Activated CD8-positive, alpha-beta memory T cell treated with anti-CD3 and anti-CD28 coated beads for 4 hours (primary cell): ENCODE measurements around the gene DZIP1.

Experiments
- DNase-seq, 2 donors: peaks; one replicate each; pipeline ENCODE4 v3.0.0-alpha.2; 2020; ENCODE audit warnings: low read depth in 2 of 2

DZIP1 gene

DNA sequence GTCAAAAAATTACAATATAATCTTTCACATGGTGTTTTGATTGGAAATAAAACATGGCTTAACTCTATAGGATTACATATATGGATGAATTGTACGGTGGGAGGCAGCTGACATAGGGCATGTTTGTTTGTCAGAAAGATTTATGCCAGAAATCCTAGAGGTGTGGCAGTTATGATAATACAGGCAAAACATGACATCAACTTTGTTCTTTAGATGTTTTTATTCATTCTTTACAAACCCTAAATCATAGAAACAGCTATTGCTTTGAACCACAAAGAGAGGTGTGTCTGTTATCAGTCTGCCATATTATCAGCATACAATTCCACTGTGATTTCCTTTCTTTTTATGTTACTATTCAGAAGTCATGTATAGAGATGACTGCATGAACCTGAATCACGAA lies 100.2 kb downstream of the DZIP1 start:
- no peak for DNase-seq

DNA sequence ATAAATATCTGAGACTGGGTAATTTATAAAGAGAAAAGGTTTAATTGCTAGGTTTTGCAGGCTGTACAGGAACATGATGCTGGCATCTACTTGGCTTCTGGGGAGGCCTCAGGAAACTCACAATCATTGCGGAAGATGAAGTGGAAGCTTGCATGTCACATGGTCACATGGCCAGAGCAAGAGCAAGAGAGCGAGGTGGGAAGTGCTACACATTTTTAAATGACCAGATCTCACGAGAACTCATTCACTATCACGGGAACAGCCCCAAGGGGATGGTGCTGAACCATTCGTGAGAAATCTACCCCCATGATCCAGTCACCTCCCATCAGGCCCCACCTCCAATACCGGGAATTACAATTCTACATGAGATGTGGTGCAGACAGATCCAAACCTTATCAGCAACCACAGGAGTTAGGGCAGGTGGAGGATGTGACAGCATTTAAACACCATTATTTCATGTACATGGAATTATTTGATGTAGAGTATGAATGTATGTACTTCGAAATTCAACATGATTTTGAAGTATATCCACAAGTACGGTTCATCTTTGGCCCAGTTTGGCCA lies 102.5 kb downstream of the DZIP1 start:
- no peak for DNase-seq

DNA sequence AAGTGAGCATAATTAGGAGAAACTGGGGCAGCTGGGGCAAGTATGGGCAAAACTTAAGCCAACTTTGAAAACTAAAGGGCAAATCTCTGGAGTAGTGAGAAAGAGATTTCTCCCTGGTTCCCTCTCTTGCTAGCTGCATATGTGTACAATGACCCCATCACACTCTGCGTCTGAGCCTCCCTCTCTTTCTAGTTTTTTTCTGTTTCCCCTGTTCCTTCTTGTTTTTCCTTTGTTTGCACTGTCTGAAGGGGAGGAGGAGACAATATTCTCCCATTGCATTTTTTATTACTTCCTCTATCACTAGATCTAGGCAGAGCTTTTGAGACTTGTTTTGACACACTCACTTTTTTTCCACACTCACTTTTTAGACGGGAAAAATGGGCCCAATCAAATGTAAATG lies 103.2 kb downstream of the DZIP1 start:
- DNase-seq, result no peak

DNA sequence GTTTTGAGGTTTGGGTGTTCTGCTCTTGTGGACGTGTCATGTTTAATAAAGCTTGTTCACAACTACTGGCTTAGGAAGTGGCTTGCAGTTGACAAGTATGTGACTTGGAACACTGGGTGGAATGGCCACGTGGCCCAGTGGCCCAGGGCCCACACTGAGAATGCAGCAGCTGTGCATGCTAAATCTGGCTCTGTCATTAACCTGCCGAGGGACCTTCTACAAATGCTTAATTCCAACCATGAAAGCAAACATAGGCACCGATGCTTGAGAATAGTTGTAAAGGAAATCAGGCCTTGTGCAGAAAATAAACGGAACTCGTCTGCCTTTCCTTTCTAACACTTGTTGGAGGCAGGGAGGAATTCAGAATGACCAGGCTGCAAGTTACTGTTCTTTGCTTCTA lies 103.6 kb downstream of the DZIP1 start:
- no peak for DNase-seq

DNA sequence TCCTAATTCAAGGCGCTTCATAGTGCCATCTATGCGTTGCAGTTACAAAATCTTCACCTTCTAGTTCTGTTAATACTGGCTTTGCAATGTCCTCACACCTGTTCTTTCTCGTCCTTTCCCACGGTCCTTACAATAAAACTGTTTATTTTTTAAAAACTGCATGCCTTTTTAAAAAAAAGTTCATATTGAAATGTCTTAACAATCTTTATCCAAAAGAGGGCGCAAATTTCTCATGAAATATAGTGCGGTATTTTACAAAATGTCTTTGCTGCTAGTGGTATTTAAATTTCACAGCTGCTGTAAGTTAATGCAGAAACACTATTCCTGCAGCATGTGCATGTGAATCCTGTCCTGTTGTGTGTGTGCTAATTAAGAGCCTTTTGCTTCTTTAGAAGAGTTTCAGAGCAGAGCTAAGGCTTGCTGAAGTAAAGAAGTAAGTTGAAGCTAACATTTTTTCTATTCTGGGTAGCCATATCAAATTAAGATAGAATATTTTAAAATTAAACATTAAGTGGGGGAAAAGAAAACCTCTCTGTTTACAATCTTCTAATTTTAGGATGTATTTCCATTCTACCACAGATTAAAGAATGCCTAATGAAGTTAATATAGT lies 107.8 kb downstream of the DZIP1 start:
- DNase-seq, result no peak

DNA sequence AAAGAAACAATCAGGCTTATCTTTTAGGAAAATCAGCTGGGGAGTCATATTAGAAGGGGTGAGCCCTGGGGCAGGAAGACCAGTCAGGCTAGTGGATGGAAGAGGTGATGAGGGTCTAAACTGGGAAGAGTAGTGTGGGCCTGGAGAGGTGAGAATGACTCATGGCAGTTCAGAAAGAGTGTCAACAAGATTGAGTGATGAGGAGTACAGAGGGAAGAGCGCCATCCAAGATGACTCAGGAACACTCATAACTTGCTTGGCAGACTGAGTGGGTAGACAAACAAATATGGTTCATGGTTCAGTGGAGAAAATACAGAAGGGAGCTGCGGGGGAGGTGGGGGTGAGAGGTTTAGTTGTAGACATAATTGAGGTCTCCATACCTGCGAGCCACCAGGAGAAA lies 109.3 kb downstream of the DZIP1 start:
- DNase-seq, result no peak

DNA sequence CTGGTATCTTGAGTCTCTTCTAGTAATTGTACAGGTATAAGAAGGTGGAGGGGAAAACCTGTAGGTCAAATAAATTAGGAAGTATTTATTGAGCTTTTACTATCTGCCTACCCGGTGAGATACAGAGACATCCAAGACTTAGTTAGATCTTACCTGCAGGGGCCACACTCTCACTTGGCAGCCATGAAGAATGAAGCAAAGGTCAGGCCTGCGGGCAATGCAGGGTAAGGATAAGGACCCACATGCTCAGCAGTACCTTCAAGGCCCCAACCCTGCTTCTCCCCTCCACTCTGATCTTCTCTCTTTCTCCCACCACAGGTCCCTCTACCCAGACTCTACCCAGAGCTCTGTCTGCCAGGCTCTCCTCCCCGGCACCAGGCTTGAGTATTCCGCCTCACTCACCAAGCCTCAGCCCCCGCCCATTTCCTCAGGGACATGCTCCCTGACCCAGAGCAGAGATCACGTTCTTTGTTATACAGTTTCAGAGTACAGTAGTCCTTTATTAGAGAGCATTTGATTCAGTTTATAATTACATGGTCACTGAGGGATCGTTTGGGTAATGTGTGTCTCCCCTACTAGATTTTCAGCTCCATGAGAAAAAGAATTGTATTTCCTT lies 110.9 kb downstream of the DZIP1 start:
- no peak for DNase-seq

DNA sequence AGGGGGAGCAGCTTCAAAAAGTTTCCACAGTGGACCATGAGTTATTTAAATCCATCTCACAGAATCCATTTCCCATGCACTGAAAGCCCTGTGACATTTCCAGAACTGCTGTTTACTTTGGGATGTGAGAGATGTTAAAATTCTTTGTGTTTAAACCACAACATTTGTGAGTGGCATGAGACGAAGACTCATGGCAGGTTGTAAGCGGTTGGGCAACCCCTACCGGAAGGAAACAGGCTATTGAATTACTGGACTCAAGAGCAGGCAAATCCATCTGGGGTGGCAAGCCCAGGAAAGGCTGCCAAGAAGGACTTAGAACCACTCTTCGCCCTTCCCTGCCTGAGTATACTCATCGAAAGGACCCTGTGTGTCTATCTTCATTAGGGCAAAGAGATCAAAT lies 114.3 kb downstream of the DZIP1 start:
- no peak for DNase-seq
